Ectodermal cell (in vitro differentiated cells): ENCODE data around the gene COA5.

ENCODE experiments used
- H3K27ac ChIP-seq: 2 replicates; pipeline ENCODE4 v1.7.0; 2013; ENCODE audit warnings: mild to moderate bottlenecking, low read depth, low read length; ENCODE audit not compliant: insufficient read depth, poor library complexity, severe bottlenecking
- H3K27me3 ChIP-seq: 2 replicates; pipeline ENCODE4 v1.7.0; 2013; ENCODE audit warnings: mild to moderate bottlenecking, low read length; ENCODE audit not compliant: insufficient read depth, control insufficient read depth, poor library complexity, severe bottlenecking
- H3K36me3 ChIP-seq: one replicate; pipeline ENCODE4 v1.7.0; 2013; ENCODE audit warnings: low read length; ENCODE audit not compliant: control insufficient read depth, insufficient read depth
- H3K4me1 ChIP-seq: one replicate; pipeline ENCODE4 v1.7.0; 2013; ENCODE audit warnings: low read length; ENCODE audit not compliant: control insufficient read depth, insufficient read depth
- H3K4me3 ChIP-seq: 2 replicates; pipeline ENCODE4 v1.7.0; 2013; ENCODE audit warnings: low read depth, low read length, control low read depth; ENCODE audit not compliant: insufficient read depth
- H3K9me3 ChIP-seq: 2 replicates; pipeline ENCODE4 v1.7.0; 2013; ENCODE audit warnings: mild to moderate bottlenecking, low read length, moderate library complexity; ENCODE audit not compliant: control insufficient read depth
- WGBS, 2 experiments: methylation state at CpG; one replicate each; pipeline ENCODE4 v1.1.7; 2013; ENCODE audit warnings: missing lambda C conversion rate in 2 of 2; 5-methylcytosine and 5-hydroxymethylcytosine counted together

Gene COA5

GRCh38 chr2:98554116-98554861 lies 54.0 kb downstream of the COA5 start:
- peaks cover 7% of the 10 kb centered on the region for H3K36me3 ChIP-seq
- no peak overlapping the region for H3K4me3 ChIP-seq
- no peaks in the 10 kb centered on the region for H3K4me1 ChIP-seq
- no peaks in the 10 kb centered on the region for H3K27me3 ChIP-seq
- 93 to 96% methylated on average over 10 of the region's 10 CpGs for WGBS, 2 experiments
- no peaks in the 10 kb centered on the region for H3K9me3 ChIP-seq
- no peak overlapping the region for H3K27ac ChIP-seq

GRCh38 chr2:98552499-98553179 lies 55.7 kb downstream of the COA5 start:
- 93 to 95% methylated on average over 7 of the region's 7 CpGs for WGBS, 2 experiments
- no peaks in the 10 kb centered on the region for H3K9me3 ChIP-seq
- H3K4me1 ChIP-seq = no peaks in the 10 kb centered on the region
- H3K4me3 ChIP-seq = no peak overlapping the region
- H3K36me3 ChIP-seq = peaks cover 7% of the 10 kb centered on the region
- H3K27ac ChIP-seq = no peak overlapping the region
- no peaks in the 10 kb centered on the region for H3K27me3 ChIP-seq

- H3K36me3 ChIP-seq = peaks cover 7% of the 10 kb centered on the region
- WGBS, 2 experiments = 95 to 96% methylated on average over 5 to 6 of the region's 6 CpGs
- no peaks in the 10 kb centered on the region for H3K9me3 ChIP-seq
- H3K27ac ChIP-seq = no peak overlapping the region
- H3K27me3 ChIP-seq = no peaks in the 10 kb centered on the region
- no peaks in the 10 kb centered on the region for H3K4me1 ChIP-seq
- H3K4me3 ChIP-seq = no peak overlapping the region
Measured at GRCh38 chr2:98551316-98551715, 57.0 kb downstream of the COA5 start.

GRCh38 chr2:98550165-98550564 lies 58.1 kb downstream of the COA5 start:
- Histone ChIP-seq H3K27me3 (no peaks in the 10 kb centered on the region), H3K36me3 (peaks cover 7% of the 10 kb centered on the region), H3K4me3 (no peak overlapping the region), H3K9me3 (no peaks in the 10 kb centered on the region), H3K4me1 (no peaks in the 10 kb centered on the region), H3K27ac (no peak overlapping the region)
- 93 to 98% methylated on average over 4 of the region's 4 CpGs for WGBS, 2 experiments
